HG03571 (cell line): ENCODE measurements around the gene CD47.

Source experiments
- ATAC-seq: cut with Tn5 transposase; IDR thresholded peaks from one replicate; pipeline ENCODE4 v1.9.1; 2021; ENCODE audit not compliant: unreplicated experiment

Gene CD47

DNA sequence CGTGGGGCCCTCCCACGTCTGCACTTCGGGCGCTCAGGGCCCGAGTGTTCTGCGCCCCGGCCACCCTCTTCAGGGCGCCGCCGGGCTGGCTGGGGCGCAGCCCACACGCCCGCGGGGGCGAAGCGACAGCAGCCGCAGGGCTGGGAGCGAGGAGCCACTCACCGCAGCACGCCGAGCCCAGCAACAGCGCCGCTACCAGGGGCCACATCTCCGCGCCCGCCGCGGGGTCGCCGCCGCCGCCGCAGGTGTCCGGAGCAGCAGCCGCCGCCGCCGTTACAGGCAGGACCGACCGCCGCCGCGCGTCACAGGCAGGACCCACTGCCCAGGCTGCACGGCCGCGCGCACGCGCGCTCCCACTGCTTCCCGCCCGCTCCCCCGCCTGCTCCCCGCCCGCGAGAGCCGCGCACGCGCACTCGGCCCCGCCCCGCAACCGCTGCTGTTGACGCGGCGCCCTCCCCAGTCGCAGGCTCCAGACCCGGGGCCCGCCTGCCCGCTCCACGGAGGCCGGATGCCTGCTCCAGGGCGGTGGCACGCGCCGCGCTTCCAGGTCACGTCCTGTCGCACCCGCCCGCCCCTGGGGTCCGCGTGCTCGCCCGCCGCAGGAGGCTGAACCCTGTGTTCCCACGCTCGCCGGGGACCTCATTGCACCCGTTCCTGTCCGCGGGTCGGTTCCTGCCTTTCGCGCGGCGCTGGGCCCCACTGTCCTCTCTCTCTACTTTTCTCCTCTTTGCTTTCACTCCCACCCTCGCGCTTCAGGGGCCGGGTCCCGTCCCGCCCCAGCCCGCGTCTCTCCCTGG is at the start of gene CD47:
TSS of gene CD47 (minus strand) at position 331 of the 797 bp plus-strand sequence. CDS start at position 208, 123 bp downstream.
- peak; percentile 60 for ATAC-seq

- ATAC-seq = no peak
Measured at GRCh38 chr3:108137460-108137814, 46.6 kb upstream of the CD47 start.

GRCh38 chr3:108136561-108137459 is 46.0 kb upstream of the CD47 start:
- no peak for ATAC-seq

- ATAC-seq = no peak
Measured at GRCh38 chr3:108134555-108134880, 43.7 kb upstream of the CD47 start.

DNA sequence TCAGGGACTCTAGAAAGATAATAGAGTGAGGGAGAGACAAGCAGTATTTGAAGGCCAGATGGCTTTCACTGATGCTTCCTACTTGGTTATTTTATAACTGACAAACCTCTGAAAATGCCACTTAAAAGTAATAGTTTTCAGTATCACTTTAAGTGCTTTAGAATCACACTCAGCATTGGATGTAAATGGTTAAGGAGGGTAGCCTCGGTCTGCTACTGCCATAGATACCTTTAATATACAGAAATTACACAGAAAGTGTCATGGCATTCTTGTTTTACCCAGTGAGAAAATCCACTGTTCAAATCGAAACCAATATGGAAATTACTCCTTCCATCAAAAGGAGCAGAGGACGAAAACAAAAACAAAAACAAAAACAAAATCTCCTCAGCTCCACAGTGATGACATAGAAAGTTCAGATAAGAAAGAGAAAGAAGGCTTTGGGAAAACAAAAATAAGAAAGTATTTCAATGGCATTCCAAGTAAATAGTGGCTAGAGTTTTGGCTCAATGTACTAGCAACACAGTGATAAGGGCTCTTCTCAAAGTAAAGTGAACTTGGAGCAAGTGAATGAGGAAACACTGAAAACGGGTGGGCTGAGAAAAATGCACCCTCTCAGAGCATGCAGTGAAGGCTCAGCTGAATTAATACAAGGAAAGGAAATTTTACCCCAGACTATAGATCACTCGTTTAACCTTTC is 43.2 kb upstream of the CD47 start:
- ATAC-seq = no peak

- ATAC-seq = no peak
Measured at GRCh38 chr3:108133048-108133369, 42.2 kb upstream of the CD47 start.

DNA sequence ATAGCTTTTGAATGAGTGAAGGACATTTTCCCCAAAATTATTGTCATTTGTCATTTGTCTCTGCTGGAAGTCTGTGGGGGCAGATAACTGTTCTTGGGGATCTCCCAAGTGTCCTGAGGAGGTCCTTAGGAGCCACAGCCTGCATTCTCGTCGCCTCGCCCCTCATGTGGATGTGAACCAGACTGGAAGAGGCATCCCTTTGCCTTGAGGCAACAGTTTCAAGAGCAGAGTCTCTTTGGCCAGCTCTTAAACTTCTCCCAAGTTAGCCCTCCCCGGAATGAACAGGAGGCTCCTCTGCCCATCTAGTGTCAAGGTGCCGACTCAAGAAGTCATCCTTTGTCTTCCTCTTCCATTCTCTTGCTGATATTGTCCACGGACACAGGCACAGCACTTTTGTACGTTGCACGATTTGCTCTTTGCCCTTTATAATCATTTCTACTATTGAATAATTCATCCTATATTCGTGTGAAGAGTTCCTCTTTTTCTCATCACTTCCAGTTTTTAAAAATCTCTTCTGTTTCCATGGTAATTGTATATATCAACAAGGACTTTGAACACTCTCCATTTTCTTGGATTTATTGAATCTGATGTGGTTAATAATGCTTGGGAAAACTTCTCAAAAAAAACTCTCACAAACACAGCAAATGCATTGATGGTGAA is 40.8 kb upstream of the CD47 start:
- ATAC-seq = no peak

DNA sequence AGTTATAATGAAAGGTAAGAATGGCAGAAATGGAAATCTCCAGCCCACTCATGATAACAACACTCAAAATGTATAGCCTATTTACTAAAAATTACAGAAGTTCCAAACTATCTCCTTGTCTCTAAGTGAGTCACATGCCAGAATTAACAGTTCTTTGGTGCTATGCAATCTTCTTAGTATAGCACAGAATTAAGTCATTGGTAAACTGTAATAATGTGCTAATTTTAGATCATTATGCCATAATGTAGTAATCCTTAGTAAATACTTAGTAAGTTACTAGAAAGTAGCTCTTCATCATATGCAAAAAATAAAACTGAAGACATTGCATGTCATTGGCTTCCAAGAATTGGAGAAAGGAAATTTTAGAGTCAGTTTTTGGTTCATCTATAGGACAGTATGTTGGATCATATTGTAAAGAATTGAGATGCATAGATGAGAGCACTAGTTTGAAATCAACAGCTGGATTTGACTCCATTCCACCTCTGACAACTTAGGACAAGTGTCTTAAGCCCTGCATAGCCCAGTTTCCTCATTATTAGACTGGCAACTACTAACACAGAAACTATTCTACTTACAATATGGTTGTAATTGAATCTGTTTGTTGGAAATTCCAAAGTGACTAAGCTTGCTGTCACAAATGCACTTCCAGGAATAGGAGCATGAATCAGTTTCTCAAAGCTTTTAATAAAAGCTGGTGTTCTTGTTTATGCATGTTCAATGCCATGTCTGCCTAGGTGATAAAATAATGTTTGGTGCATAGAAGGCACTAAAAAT is 40.1 kb upstream of the CD47 start:
- ATAC-seq = no peak

- ATAC-seq = no peak
Measured at GRCh38 chr3:108130236-108130635, 39.4 kb upstream of the CD47 start.

- no peak for ATAC-seq
Measured at GRCh38 chr3:108127301-108127988, 36.6 kb upstream of the CD47 start.

GRCh38 chr3:108126348-108126747 is 35.5 kb upstream of the CD47 start:
- ATAC-seq = no peak

DNA sequence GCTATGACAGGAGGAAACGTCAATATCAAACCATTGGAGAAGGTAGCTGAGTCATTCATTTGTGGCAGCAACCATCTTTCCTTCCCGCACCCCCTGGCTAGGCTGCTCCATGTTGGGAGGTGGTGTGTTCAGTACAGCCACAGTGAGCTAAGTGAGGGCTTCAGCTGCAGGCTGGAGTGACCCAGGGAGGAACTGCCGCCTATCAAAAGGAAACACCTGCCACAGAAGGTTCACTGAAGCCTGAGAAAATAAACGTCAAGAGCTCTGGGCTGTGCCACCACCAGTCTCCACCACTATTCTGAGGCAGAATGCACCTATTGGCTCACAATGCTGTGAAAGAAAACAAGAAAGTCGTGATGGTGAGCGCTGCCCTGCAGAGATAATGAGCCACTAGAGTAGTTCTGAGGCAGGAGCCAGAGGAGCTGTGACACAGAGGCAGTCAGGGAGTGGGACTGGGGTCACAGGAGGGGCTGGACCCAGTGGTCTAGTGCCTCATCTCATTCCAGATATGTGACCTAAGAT is 34.8 kb upstream of the CD47 start:
- ATAC-seq = peak; percentile 55

DNA sequence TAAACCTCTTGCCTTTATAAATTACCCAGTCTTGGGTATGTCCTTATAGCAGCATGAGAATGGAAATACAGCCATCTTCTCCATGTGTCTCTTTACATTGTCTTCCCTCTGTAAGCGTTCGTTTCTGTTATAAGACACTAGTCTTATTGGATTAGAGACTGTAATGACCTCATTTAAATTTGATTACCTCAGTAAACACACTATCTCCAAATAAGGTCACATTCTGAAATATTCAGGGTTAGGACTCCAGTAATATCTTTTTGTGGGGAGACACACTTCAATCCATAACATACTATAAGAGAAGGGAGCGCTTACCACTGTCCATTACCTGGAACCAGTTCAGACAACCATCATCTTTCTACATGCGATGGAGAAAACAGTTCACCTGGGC is 34.3 kb upstream of the CD47 start:
- ATAC-seq = no peak

GRCh38 chr3:108124337-108125152 is 33.7 kb upstream of the CD47 start:
- ATAC-seq = peak; percentile 83

GRCh38 chr3:108123326-108123725 is 32.5 kb upstream of the CD47 start:
- no peak for ATAC-seq

DNA sequence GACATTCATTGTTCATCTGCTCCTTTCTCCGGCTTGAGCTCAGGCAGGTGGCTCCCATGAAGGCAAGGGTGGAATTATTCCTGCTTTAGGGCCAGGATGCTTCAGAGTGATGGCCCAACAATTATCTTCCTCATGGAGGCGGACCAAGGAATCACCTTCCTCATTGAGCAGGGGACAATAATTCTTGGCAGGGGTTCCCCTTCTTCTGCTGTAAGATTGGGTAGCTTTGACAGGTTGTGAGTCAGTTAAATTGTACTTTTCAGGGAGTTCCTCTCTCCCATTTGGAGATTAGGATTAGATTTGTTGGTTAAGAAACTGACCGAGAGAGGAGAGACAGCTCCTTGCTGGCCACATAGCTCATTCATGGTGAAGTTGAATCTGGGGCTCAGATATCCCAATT is 31.4 kb upstream of the CD47 start:
- ATAC-seq = no peak

DNA sequence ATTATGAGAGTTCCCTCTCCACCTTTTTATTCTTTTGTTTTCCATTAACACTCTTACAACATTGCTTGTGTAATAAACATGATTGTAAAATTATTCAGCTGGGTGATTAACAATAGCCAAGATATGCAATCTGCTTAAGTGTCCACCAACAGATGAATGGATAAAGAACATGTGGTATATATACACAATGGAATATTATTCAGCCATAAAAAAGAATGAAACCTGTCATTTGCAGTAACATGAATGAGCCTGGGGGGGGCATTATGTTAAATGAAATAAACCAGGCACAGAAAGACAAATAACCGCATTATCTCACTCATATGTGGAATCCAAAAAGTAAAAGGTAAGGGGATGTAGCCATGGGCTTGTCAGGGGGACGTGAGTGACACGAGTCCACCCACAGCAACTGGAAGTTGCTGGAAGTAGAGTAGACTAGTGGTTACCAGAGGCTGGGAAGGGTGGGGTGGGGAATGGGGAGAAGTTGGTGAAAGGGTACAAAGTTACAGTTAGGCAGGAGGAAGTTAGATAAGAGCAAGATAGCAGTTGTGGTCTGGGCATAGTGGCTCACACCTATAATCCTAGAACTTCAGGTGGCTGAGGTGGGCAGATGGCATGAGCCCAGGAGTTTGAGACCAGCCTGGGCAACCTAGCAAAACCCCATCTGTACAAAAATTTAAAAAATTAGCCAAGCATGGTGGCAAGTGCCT is 28.7 kb upstream of the CD47 start:
- ATAC-seq = no peak

- ATAC-seq = no peak
Measured at GRCh38 chr3:108118038-108118768, 27.4 kb upstream of the CD47 start.
